SU-DHL-6 (cell line): ENCODE results near the gene HBG2.
"Not testable (repeated sequence)": the region's sequence is repeated elsewhere in the genome, so short reads cannot be mapped to it uniquely, and the experiment has no call there.

ENCODE experiments used
- CTCF ChIP-seq: fragments of 200-600 bp; sonication (generic); IDR thresholded peaks from one replicate; pipeline ENCODE4 v1.5.1; 2017; ENCODE audit warnings: antibody characterized with exemption, mild to moderate bottlenecking, low read length, moderate library complexity; ENCODE audit not compliant: insufficient read depth, poor library complexity, severe bottlenecking
- EZH2phosphoT487 ChIP-seq: fragments of 200-600 bp; sonication (generic), shearing (Covaris generic); conservative IDR thresholded peaks from 2 replicates; pipeline ENCODE4 v1.6.1; 2018; ENCODE audit warnings: mild to moderate bottlenecking, antibody characterized with exemption, low read length, moderate library complexity, mixed read lengths

GRCh38 chr11:5254023-5254422, 558 bp downstream of the HBG2 start:
- TF ChIP-seq EZH2phosphoT487, CTCF: not testable (repeated sequence)
